Left forelimb (tissue), 1 donor: ENCODE data around the gene MBTPS2.
"Not testable (repeated sequence)": the region's sequence is repeated elsewhere in the genome, so short reads cannot be mapped to it uniquely, and the experiment has no call there.

Experiments used
- DNase-seq: peaks from one replicate; pipeline ENCODE4 v3.0.0-alpha.2; 2018; ENCODE audit warnings: low spot score

MBTPS2 gene

GRCh38 chrX:21863241-21863640 is 23.8 kb downstream of the MBTPS2 start:
- no peak for DNase-seq

GRCh38 chrX:21865436-21865835 is 26.0 kb downstream of the MBTPS2 start:
- DNase-seq, result no peak

GRCh38 chrX:21870494-21870893 is 31.1 kb downstream of the MBTPS2 start:
- no peak for DNase-seq

- DNase-seq, result no peak
Observed at GRCh38 chrX:21873063-21873775, 33.8 kb downstream of the MBTPS2 start.

GRCh38 chrX:21874182-21874581 is 34.8 kb downstream of the MBTPS2 start:
- not testable (repeated sequence) for DNase-seq

GRCh38 chrX:21875013-21875412 is 35.6 kb downstream of the MBTPS2 start:
- no peak for DNase-seq

- no peak for DNase-seq
Observed at GRCh38 chrX:21881881-21882574, 42.6 kb downstream of the MBTPS2 start.

GRCh38 chrX:21883258-21883657 is 43.8 kb downstream of the MBTPS2 start:
- DNase-seq, result no peak

GRCh38 chrX:21885568-21885967 is 46.2 kb downstream of the MBTPS2 start:
- no peak for DNase-seq

- DNase-seq, result no peak
Observed at GRCh38 chrX:21905313-21905712, 65.9 kb downstream of the MBTPS2 start.

- DNase-seq, result no peak
Observed at GRCh38 chrX:21905953-21906352, 66.5 kb downstream of the MBTPS2 start.

GRCh38 chrX:21907260-21907659 is 67.8 kb downstream of the MBTPS2 start:
- DNase-seq, result no peak

- no peak for DNase-seq
Observed at GRCh38 chrX:21911481-21911880, 72.1 kb downstream of the MBTPS2 start.

- no peak for DNase-seq
Observed at GRCh38 chrX:21912220-21912619, 72.8 kb downstream of the MBTPS2 start.

- no peak for DNase-seq
Observed at GRCh38 chrX:21912989-21913388, 73.6 kb downstream of the MBTPS2 start.

GRCh38 chrX:21926116-21926515 is 86.7 kb downstream of the MBTPS2 start:
- no peak for DNase-seq

GRCh38 chrX:21926527-21927278 is 87.3 kb downstream of the MBTPS2 start:
- no peak for DNase-seq

- DNase-seq, result no peak
Observed at GRCh38 chrX:21929209-21929608, 89.8 kb downstream of the MBTPS2 start.

- DNase-seq, result no peak
Observed at GRCh38 chrX:21930986-21931385, 91.6 kb downstream of the MBTPS2 start.

- no peak for DNase-seq
Observed at GRCh38 chrX:21932292-21933002, 93.0 kb downstream of the MBTPS2 start.

GRCh38 chrX:21933077-21933476 is 93.7 kb downstream of the MBTPS2 start:
- no peak for DNase-seq

- no peak for DNase-seq
Observed at GRCh38 chrX:21934414-21934813, 95.0 kb downstream of the MBTPS2 start.
